Measurements from ENCODE around the gene AKIP1.

The AKIP1 gene

GRCh38 chr11:8959546-8960166 lies 48.7 kb downstream of the AKIP1 start:
- no peak for DNase-seq (ENCODE audit: low read depth in 2 of 2)

GRCh38 chr11:8961401-8961800 lies 50.4 kb downstream of the AKIP1 start:
- DNase-seq (ENCODE audit: low read depth in 2 of 2) = no peak

- no peak for DNase-seq (ENCODE audit: low read depth in 2 of 2)
Measured at GRCh38 chr11:8962841-8963240, 51.9 kb downstream of the AKIP1 start.

GRCh38 chr11:8963569-8964323 lies 52.8 kb downstream of the AKIP1 start:
- DNase-seq (ENCODE audit: low read depth in 2 of 2) = peak; percentile 65 to 73

GRCh38 chr11:8964324-8965320 lies 53.6 kb downstream of the AKIP1 start, which contains the start of gene TMEM9B:
Gene TMEM9B, minus strand, starts transcription at chr11:8964442. Its CDS starts 129 bp downstream, at chr11:8964313.
- peak; percentile 67 to 81 for DNase-seq (ENCODE audit: low read depth in 2 of 2)

- no peak for DNase-seq (ENCODE audit: low read depth in 2 of 2)
Measured at GRCh38 chr11:8967184-8967583, 56.2 kb downstream of the AKIP1 start.

Data from stimulated activated CD4-positive, alpha-beta T cell treated with anti-CD3 and anti-CD28 coated beads, Interleukin-12 subunit alpha, Interleukin-12 subunit beta, amount 100 ng/mL, for 24 hours (primary cell).